ENCODE measurements around the gene KATNAL1.
A peak's percentile ranks its signal among the peaks of the same experiment; 100 is the strongest.

The KATNAL1 gene

DNA sequence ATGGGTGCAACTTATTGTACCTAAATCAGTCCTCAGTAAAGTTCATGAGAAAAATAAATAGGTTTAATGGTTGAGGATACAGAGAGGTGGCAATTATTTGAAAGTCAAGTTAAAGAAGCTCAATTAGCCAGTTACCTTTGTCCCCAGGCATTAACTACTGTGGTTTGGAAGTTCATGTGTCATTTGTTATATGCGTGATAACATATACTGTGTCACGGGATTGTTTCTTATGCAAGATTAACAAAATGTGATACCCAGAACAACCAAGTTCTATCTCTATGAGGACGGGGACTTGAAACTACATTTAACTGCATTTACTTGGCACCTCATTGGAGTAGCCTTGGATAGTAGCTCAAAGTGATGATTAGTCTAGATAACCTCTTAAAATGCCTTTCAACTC lies 13.9 kb upstream of the KATNAL1 start:
- intact Hi-C loops (cut with micrococcal nuclease), result no loop called here
- Mint-ChIP-seq H3K4me1 (ENCODE audit: low read depth) (peaks cover 15% of the 10 kb centered on the region), H3K27ac (no peak overlapping the region), H3K27me3 (no peaks in the 10 kb centered on the region), H3K9me3 (no peaks in the 10 kb centered on the region), H3K4me3 (no peak overlapping the region), H3K36me3 (ENCODE audit: low read depth) (no peaks in the 10 kb centered on the region)

DNA sequence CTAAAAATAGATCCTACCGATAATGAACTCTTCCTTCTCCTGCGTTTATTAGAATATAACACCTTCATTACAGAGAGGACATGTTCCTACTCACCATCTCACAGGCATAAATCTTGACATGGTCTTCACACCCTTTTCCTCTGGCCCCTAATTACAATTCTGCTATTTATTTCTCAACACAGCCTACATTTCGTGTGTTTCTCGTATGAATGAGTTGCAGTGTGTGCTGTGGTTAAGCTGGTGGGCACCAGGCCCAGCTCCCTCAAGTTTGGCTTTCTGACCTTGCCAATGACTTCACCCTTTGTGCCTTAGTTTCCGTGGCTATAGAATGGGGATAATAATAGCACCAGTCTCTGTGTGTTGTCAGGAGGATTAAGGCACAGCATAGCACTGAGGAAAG lies 12.3 kb upstream of the KATNAL1 start:
- H3K9me3 Mint-ChIP-seq, result no peaks in the 10 kb centered on the region
- no peak overlapping the region for H3K4me3 Mint-ChIP-seq
- peaks cover 22% of the 10 kb centered on the region for H3K4me1 Mint-ChIP-seq (ENCODE audit: low read depth)

DNA sequence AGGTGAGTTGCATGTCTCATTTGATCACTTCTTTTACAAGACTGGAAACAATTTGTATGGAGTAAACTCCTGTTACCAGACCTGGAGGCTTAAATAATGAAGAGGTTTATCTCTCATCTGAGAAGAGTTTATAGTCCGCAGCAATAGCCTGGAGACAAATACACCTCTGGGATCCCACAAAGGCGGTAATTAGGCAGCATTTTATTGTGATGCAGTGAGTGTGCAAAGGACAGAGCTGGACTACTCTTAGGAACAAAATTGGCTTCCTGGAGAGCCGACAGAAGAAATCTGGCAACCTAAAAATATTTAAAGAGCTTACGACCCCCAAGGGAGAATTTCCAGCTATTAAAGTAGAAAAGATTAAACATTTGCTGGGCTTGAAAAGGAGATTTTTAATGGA lies 11.8 kb upstream of the KATNAL1 start:
- Mint-ChIP-seq H3K4me3 (no peak overlapping the region), H3K9me3 (no peaks in the 10 kb centered on the region), H3K36me3 (ENCODE audit: low read depth) (no peaks in the 10 kb centered on the region), H3K27ac (no peak overlapping the region), H3K4me1 (ENCODE audit: low read depth) (peaks cover 26% of the 10 kb centered on the region), H3K27me3 (no peaks in the 10 kb centered on the region)
- intact Hi-C loops (cut with micrococcal nuclease), result no loop called here

More for the DNA sequence above, 12.3 kb upstream of the KATNAL1 start:
- Mint-ChIP-seq H3K27ac (no peak overlapping the region), H3K36me3 (ENCODE audit: low read depth) (no peaks in the 10 kb centered on the region), H3K27me3 (no peaks in the 10 kb centered on the region)
- intact Hi-C loops (cut with micrococcal nuclease), result no loop called here

DNA sequence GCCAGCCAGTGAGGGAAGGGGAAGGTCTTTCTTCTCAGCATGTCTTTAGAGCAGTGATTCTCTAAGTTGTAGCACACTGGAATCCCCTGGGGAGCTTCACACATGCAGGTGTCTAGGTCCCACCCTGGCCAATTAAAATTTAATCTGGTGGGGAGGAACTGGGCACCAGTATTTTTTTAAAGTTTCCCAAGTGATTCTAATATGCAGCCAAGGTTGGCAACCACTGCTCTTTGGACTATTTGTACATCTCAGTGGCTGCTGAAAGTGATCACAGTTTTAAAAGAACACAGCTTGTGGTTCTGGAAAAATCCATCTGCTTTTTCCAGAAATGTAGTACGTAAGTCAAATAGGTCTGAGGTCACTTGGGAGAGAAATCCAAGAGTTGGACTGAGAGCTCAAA lies 10.7 kb upstream of the KATNAL1 start:
- no peak overlapping the region for H3K27ac Mint-ChIP-seq
- H3K9me3 Mint-ChIP-seq, result no peaks in the 10 kb centered on the region
- H3K27me3 Mint-ChIP-seq, result no peaks in the 10 kb centered on the region
- intact Hi-C loops (cut with micrococcal nuclease), result no loop called here
- H3K4me3 Mint-ChIP-seq, result no peak overlapping the region
- H3K4me1 Mint-ChIP-seq (ENCODE audit: low read depth), result peaks cover 26% of the 10 kb centered on the region
- no peaks in the 10 kb centered on the region for H3K36me3 Mint-ChIP-seq (ENCODE audit: low read depth)

DNA sequence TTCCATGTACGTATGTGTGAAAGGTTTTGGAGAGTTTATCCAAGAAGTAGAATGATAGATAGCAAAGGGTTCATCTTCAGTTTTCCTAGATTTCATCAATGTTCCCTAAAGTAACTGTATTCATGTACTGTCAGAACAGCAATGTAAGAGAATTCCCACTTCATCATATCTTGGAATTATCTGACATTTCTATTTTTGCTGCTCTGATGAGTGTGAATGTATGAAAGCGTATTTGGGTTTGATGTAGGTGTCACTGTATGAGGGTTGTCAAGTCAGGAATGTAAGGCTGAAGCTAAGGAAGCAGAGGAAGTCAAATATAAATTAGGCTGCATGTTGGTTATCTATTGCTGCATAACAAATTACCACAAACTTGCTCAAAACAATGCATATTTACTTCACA lies 7.2 kb upstream of the KATNAL1 start:
- Mint-ChIP-seq H3K9me3 (no peaks in the 10 kb centered on the region), H3K27me3 (no peaks in the 10 kb centered on the region), H3K4me1 (ENCODE audit: low read depth) (peaks cover 21% of the 10 kb centered on the region), H3K27ac (no peak overlapping the region), H3K36me3 (ENCODE audit: low read depth) (no peaks in the 10 kb centered on the region), H3K4me3 (no peak overlapping the region)
- intact Hi-C loops (cut with micrococcal nuclease), result no loop called here

DNA sequence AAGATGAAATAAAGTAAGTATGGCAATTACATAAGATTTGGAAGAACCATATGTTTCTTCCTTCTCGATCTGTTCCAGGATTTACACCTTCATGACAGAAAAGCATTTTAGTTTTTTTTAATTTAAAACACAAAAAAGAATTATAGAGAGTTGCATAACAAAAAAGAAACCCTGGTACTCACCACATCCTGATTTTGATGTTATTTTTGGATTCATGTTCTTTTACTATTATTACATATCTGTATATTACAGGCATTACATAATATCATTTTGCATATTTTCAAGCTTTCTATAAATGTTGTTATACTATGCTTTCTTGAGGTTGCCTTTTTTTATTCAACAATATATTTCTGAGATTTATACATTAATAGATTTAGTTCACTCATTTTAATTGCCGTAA lies 6.7 kb upstream of the KATNAL1 start:
- Mint-ChIP-seq H3K36me3 (ENCODE audit: low read depth) (no peaks in the 10 kb centered on the region), H3K4me3 (no peak overlapping the region), H3K27ac (no peak overlapping the region), H3K9me3 (no peaks in the 10 kb centered on the region), H3K27me3 (no peaks in the 10 kb centered on the region), H3K4me1 (ENCODE audit: low read depth) (peaks cover 26% of the 10 kb centered on the region)
- intact Hi-C loops (cut with micrococcal nuclease), result no loop called here

DNA sequence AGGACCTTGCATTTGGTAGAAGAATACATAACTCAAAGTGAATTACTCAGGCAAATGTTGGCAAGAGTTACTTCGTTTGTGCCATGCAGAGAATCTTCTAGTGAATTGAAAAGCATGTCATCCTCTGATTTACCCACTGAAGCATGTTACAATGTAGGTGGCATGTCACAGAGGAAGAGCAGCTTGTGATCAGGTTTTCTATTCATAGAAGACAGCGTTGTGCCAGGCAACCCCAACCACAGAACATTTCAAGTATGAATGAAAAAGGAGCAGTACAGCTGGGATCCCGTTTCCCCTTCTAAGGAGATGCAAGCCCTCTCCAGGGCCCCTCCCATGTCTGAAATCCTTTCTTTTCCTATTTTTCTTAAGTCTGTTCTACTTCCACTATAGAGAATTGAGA lies 6.0 kb upstream of the KATNAL1 start:
- H3K27ac Mint-ChIP-seq, result no peak overlapping the region

DNA sequence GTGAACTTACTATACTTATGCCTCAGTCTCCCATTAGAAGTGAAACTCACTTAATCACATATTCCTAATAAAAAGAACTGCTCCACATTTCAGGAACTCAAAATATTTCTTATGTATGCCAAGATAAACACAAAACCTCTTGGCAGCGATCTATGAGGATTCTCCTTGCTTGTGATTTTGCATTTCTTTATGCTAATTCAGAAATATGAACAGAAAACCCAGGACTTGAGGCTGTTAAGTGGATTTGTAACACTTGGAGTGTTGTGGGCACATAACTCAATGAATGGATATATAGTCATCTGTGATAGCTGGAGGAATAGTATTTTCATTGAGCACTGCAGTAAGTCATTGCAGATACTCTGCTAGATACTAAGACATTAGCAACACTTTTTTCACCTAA lies 5.6 kb upstream of the KATNAL1 start:
- Mint-ChIP-seq H3K36me3 (ENCODE audit: low read depth) (no peaks in the 10 kb centered on the region), H3K9me3 (no peaks in the 10 kb centered on the region), H3K4me3 (no peak overlapping the region), H3K27me3 (no peaks in the 10 kb centered on the region), H3K4me1 (ENCODE audit: low read depth) (peaks cover 34% of the 10 kb centered on the region), H3K27ac (no peak overlapping the region)
- intact Hi-C loops (cut with micrococcal nuclease), result no loop called here

More for the DNA sequence above, 6.0 kb upstream of the KATNAL1 start:
- no peaks in the 10 kb centered on the region for H3K9me3 Mint-ChIP-seq
- no peak overlapping the region for H3K4me3 Mint-ChIP-seq
- no peaks in the 10 kb centered on the region for H3K36me3 Mint-ChIP-seq (ENCODE audit: low read depth)
- intact Hi-C loops (cut with micrococcal nuclease), result no loop called here
- no peaks in the 10 kb centered on the region for H3K27me3 Mint-ChIP-seq
- peaks cover 34% of the 10 kb centered on the region for H3K4me1 Mint-ChIP-seq (ENCODE audit: low read depth)

DNA sequence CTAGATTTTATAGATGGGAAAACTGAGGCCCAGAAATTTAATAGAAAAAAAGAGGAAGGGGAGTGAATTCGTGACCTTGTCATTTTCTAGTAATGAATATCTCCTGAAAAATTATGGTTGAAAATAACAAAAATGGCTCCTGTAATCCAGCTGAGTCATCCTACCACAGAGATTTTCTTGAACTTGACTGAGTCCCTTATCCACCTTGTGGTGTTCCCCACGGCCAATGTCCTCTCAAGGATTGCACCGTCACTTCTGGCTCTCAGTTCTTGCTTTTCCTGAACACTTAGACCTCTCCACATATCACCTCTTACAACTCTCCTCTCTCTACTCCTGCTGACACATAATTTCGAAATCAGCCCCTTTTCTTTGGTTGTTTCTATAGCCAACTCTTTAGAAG lies 1.2 kb upstream of the KATNAL1 start:
- intact Hi-C loops (cut with micrococcal nuclease), result loop anchor here (5.0 kb wide), 1 partner anchor 99 kb away; no protein-coding TSS in a partner anchor
- Mint-ChIP-seq H3K36me3 (ENCODE audit: low read depth) (peaks cover 12% of the 10 kb centered on the region), H3K4me3 (no peak overlapping the region), H3K27ac (peak overlapping the region; percentile 75), H3K27me3 (no peaks in the 10 kb centered on the region), H3K9me3 (no peaks in the 10 kb centered on the region), H3K4me1 (ENCODE audit: low read depth) (peaks cover 44% of the 10 kb centered on the region)

DNA sequence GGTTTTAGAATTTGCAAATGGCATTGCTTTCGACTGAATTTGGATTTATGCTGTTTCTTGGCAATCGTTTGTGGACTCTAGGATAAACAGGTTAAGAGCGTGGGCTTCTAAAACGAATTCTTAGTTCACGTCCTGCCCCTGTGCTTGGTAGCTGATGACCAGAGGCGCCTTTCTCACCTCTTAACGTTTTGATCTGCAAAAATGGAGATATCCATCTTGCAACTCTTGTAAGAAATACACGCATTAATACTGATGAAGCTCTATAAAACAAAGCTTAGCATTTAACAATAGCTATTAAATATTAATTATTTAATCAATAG lies 580 bp upstream of the KATNAL1 start:
- Mint-ChIP-seq H3K36me3 (ENCODE audit: low read depth) (peaks cover 12% of the 10 kb centered on the region), H3K9me3 (no peaks in the 10 kb centered on the region), H3K27me3 (no peaks in the 10 kb centered on the region), H3K4me3 (peak overlapping the region; percentile 92), H3K27ac (peak overlapping the region; percentile 92), H3K4me1 (ENCODE audit: low read depth) (peaks cover 45% of the 10 kb centered on the region)
- intact Hi-C loops (cut with micrococcal nuclease), result loop anchor here (2.0 to 5.0 kb wide), 2 partner anchors 99 to 309 kb away; partner anchors contain the start of gene USPL1

DNA sequence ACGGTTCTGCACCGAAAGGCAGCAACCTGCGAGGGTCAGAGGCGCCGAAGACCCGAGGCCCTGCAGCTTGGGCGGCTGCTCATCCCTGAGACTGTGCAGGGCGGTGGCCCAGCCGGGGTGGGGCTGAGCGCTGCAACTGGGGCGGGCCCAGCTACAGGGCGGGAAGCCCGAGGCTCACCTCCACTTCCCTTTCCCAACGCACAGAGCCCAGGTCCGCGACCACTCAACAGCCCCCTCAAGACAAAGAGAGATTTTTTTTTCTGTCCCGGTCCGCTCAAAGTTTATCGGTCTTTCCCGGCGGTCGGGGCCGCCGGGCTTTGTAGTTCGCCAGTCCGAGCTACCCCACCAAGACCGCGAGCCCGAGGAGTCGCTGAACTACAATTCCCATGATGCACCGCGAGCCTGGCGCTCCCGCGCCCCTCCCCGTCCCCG lies 573 bp downstream of the KATNAL1 start:
- intact Hi-C loops (cut with micrococcal nuclease), result loop anchor here (2.0 to 5.0 kb wide), 2 partner anchors 101 to 310 kb away; partner anchors contain the start of gene USPL1
- Mint-ChIP-seq H3K4me1 (ENCODE audit: low read depth) (peaks cover 46% of the 10 kb centered on the region), H3K4me3 (peak overlapping the region; percentile 92), H3K9me3 (no peaks in the 10 kb centered on the region), H3K36me3 (ENCODE audit: low read depth) (peaks cover 12% of the 10 kb centered on the region), H3K27ac (peak overlapping the region; percentile 92), H3K27me3 (no peaks in the 10 kb centered on the region)

DNA sequence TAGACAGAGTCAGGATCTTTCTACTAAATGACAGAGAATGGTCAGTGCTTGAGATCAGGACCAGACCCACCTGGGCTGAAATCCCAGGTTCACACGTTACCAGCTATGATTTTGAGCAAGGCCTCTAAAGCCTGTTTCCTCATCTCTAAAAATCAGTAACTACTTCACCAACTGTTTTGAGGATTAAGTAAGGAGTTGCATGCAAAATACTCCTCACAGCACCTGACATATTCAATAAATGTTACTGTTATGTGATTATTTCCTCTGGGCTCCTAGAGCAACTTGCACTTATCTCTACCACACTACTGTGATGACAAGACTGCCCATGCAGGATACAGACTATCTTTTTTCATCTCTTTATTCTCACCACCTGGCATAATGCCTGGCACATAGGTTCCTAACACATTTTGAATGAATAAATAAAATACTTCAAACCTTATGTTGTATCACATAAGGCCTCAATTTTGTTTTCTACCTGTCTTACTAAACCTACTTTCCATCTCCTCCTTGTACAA lies 1.8 kb downstream of the KATNAL1 start:
- Mint-ChIP-seq H3K27me3 (no peaks in the 10 kb centered on the region), H3K4me1 (ENCODE audit: low read depth) (peaks cover 46% of the 10 kb centered on the region), H3K4me3 (no peak overlapping the region), H3K9me3 (no peaks in the 10 kb centered on the region), H3K27ac (no peak overlapping the region), H3K36me3 (ENCODE audit: low read depth) (peaks cover 12% of the 10 kb centered on the region)
- intact Hi-C loops (cut with micrococcal nuclease), result loop anchor here (5.0 kb wide), 1 partner anchor 102 kb away; no protein-coding TSS in a partner anchor

DNA sequence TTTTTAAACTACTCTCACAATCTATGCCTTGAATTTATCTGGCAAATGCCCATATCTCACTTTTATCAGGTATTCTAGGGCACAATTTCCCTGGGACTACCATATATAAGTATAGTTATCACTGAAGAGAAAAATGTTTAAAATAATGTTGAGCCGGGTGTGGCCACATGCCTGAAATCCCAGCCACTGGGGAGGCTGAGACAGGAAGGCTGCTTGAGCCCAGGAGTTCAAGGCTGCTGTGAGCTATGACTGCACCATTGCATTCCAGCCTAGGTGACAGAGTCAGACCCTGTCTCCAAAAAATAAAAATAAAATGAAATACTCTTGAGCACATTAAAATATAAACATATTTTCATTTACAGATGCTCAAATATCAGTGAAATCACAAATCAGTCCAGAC lies 4.1 kb downstream of the KATNAL1 start:
- Mint-ChIP-seq H3K36me3 (ENCODE audit: low read depth) (peaks cover 12% of the 10 kb centered on the region), H3K4me3 (no peak overlapping the region), H3K27me3 (no peaks in the 10 kb centered on the region), H3K4me1 (ENCODE audit: low read depth) (peaks cover 32% of the 10 kb centered on the region), H3K9me3 (no peaks in the 10 kb centered on the region), H3K27ac (no peak overlapping the region)
- intact Hi-C loops (cut with micrococcal nuclease), result no loop called here

DNA sequence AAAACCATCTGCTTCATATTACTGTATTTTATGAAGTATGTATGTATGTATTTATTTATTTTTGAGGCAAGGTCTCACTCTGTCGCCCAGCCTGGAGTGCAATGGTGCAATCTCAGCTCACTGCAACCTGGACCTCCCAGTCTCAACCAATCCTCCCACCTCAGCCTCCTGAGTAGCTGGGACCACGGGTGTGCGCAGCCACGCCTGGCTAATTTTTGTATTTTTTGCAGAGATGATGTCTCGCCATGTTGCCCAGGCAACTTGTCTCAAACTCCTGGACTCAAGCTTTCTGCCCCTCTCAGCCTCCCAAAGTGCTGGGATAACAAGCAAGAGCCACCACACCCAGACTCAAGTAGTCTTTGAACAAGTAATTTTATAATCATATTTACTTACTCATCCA lies 5.5 kb downstream of the KATNAL1 start:
- Mint-ChIP-seq H3K27ac (no peak overlapping the region), H3K9me3 (no peaks in the 10 kb centered on the region), H3K4me1 (ENCODE audit: low read depth) (peaks cover 27% of the 10 kb centered on the region), H3K27me3 (no peaks in the 10 kb centered on the region), H3K4me3 (no peak overlapping the region), H3K36me3 (ENCODE audit: low read depth) (peaks cover 4% of the 10 kb centered on the region)
- intact Hi-C loops (cut with micrococcal nuclease), result no loop called here

DNA sequence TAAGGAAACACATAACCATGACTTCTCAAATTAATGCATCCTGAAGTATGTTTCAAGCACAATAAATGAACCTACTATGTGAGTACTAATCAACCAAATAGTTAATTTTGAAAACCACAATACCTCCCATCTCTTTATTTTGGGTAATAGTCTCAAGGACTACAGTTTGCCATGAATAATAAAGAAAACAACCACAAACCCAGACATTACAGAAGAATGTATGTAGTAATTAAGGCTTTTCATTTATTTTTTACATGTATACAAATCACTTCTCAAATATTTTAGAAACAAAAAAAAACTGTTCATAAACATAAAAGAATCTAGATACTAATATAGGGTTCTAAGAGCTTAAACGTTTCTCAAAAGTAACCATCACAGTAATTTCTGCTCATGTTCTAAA lies 6.8 kb downstream of the KATNAL1 start:
- intact Hi-C loops (cut with micrococcal nuclease), result no loop called here
- Mint-ChIP-seq H3K36me3 (ENCODE audit: low read depth) (no peaks in the 10 kb centered on the region), H3K9me3 (no peaks in the 10 kb centered on the region), H3K4me1 (ENCODE audit: low read depth) (peaks cover 24% of the 10 kb centered on the region), H3K4me3 (no peak overlapping the region), H3K27ac (no peak overlapping the region), H3K27me3 (no peaks in the 10 kb centered on the region)
